ENCODE results near the gene UTP18.
"Not testable (repeated sequence)": the region's sequence is repeated elsewhere in the genome, so short reads cannot be mapped to it uniquely, and the experiment has no call there.

UTP18 gene

GRCh38 chr17:51258756-51259563, 1.4 kb upstream of the UTP18 start:
- peak; percentile 19 for DNase-seq (ENCODE audit: low spot score)

- peak; percentile 97 for DNase-seq (ENCODE audit: low spot score)
These were observed 646 bp upstream of the UTP18 start, which contains the start of gene MBTD1 for GRCh38 chr17:51259564-51260236. Gene MBTD1, minus strand, starts transcription at chr17:51260049. Its CDS starts 34,888 bp downstream, at chr17:51225161.

GRCh38 chr17:51261024-51261963, 948 bp downstream of the UTP18 start:
- DNase-seq (ENCODE audit: low spot score): peak; percentile 15

- DNase-seq (ENCODE audit: low spot score): no peak
These were observed 2.7 kb downstream of the UTP18 start for GRCh38 chr17:51263006-51263405.

GRCh38 chr17:51264466-51264865, 4.1 kb downstream of the UTP18 start:
- DNase-seq (ENCODE audit: low spot score): not testable (repeated sequence)

- no peak for DNase-seq (ENCODE audit: low spot score)
These were observed 9.6 kb downstream of the UTP18 start for GRCh38 chr17:51269991-51270390.

- DNase-seq (ENCODE audit: low spot score): no peak
These were observed 10.3 kb downstream of the UTP18 start for GRCh38 chr17:51270636-51271035.

GRCh38 chr17:51272812-51273211, 12.5 kb downstream of the UTP18 start:
- DNase-seq (ENCODE audit: low spot score): no peak

GRCh38 chr17:51275381-51275780, 15.0 kb downstream of the UTP18 start:
- peak; percentile 74 for DNase-seq (ENCODE audit: low spot score)

- no peak for DNase-seq (ENCODE audit: low spot score)
These were observed 18.8 kb downstream of the UTP18 start for GRCh38 chr17:51279183-51279582.

- DNase-seq (ENCODE audit: low spot score): no peak
These were observed 27.1 kb downstream of the UTP18 start for GRCh38 chr17:51287412-51287811.

GRCh38 chr17:51289696-51290111, 29.4 kb downstream of the UTP18 start:
- DNase-seq (ENCODE audit: low spot score): no peak

GRCh38 chr17:51294338-51294737, 34.0 kb downstream of the UTP18 start:
- DNase-seq (ENCODE audit: low spot score): not testable (repeated sequence)

- DNase-seq (ENCODE audit: low spot score): peak; percentile 60
These were observed 38.4 kb downstream of the UTP18 start for GRCh38 chr17:51298508-51299371.

GRCh38 chr17:51299859-51300258, 39.5 kb downstream of the UTP18 start:
- no peak for DNase-seq (ENCODE audit: low spot score)

- DNase-seq (ENCODE audit: low spot score): no peak
These were observed 44.8 kb downstream of the UTP18 start for GRCh38 chr17:51305182-51305581.

- not testable (repeated sequence) for DNase-seq (ENCODE audit: low spot score)
These were observed 51.7 kb downstream of the UTP18 start for GRCh38 chr17:51312003-51312402.

GRCh38 chr17:51319186-51319585, 58.8 kb downstream of the UTP18 start:
- no peak for DNase-seq (ENCODE audit: low spot score)

- DNase-seq (ENCODE audit: low spot score): no peak
These were observed 62.2 kb downstream of the UTP18 start for GRCh38 chr17:51322390-51323029.

- no peak for DNase-seq (ENCODE audit: low spot score)
These were observed 65.1 kb downstream of the UTP18 start for GRCh38 chr17:51325471-51325870.
